Measurements from ENCODE around the gene HSPG2.
"Not testable (repeated sequence)": the region's sequence is repeated elsewhere in the genome, so short reads cannot be mapped to it uniquely, and the experiment has no call there.

The HSPG2 gene

DNA sequence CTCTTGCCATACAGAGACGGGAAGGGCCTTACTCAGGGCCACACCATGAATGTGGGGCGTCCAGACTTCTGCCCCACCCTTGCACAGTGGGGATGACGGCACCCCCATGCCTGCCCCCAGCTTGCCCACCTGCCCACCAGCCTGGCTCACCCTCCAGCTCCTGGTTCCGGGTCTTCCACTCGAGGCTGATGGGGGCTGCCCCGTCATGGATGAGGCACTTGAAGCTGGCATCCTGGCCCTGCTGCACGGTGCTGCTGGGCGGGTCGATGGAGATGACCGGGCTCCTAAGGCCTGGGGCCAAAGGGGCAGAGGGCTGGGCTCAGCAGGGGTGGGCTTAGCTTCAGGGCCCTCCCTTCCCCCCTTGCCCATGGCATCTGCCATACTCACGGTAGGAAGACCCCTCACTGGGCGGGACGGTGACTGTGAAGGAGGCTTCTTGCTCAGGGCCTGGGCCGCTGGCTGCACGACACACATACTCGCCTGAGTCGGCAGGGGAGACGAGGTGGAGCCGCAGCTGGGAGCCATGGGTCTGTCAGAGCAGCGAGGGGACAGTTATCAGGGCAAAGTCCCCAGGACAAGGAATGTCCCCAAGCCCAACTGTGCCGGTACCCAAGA, 95.2 kb downstream of the HSPG2 start:
- DNase-seq: no peak

DNA sequence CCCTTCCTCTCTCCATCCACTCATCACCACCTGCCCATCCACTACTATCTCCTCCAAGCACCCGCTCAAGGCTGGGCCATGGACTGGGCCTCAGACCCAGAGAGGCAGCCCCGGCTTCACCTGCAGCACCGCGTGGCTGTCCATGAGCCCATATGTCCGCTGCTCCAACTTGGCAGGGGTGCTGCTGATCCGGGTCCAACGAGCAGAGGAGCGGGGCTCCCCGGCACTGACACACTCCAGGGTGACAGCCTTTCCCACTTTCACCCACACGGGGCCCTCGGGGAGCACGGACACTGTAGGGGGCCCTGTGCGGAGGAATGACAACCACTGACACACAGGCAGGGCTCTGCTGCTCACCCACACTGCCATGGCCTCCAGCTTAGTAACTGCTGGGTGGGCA, 96.1 kb downstream of the HSPG2 start:
- DNase-seq: no peak

DNA sequence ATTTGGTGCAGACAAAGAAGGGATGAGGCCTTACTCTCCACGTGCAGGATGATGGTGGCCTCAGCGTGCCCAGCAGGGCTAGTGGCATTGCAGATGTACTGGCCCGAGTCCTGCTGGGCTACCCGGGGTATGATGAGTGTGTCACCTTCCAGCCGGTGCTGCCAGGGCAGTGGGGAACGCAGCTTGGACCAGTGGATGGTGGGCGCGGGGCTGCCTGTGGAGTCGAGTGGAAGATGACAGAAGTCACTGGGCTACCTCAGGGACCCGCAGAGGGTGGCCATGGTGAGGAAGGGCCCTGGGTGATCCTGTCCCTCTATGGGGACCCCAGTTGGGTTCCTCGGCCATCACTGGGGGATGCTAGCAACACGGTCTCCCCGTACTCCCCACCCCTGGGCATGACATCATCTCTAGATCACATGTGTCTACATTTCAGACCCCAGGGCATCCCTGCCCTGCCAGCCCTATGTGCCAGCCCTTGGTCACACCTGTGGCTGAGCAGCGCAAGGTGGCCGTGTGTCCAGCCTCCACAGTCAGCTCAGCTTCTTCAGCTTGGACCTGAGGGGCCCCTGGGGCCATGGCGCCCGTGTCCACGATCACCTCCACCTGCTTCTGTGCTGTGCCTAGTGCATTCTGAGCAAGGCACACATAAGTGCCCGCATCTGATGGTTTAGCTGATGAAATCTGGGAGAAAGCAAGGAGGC, 97.6 kb downstream of the HSPG2 start:
- DNase-seq: no peak

DNA sequence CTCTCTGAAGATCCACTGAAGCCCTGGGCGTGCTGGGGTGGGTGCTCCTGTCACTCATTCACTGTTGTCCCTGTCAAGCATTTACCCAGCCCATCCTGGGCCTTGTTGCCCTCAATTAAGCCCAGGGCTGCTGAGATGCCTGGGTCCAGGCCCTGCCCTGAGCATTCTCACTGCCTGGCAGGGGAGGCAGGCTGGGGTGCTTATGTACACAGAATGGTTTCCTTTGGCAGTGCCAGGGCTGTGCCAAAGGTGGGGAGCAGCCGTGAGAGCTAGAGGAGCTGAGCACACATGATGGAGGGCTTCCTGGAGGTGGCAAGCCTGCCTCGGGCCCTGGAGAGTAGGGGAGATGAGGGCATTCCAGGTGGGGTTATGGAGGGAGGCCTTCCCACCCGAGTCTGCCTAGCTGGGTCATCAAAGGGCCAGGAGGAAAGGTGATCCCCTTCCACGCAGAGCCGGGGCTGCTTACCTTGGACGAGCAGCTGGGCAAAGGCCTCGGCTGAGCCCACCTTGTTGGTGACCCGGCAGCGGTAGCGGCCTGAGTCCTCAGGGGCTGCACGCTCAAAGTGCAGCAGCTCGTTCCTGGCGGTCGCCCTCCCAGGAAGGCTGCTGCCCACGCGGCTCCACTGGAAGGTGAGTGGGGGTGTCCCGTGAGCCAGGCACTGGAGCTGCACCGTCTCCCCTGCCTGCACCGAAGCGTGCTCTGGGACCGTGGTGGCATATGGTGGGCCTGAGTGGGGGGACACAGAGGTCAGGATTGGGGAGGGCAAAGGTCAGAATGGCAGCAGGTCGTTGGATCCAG, 98.6 kb downstream of the HSPG2 start:
- DNase-seq: no peak

DNA sequence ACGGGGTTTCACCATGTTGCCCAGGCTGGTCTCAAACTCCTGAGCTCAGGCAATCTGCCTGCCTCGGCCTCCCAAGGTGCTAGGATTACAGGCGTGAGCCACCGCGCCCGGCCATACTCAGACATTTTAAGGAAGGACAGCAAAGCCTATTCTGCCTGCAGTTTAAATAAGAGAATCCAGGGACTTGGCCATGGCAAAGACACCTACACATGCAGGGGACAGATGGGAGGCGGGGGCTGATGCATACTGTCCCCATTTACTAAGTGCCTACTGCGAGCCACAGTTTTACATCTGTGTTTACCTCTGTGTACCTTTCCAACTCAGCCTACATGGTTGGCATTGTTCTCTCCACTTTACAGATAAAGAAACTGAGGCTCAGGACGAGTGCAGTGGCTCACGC, 99.6 kb downstream of the HSPG2 start:
- DNase-seq: no peak

DNA sequence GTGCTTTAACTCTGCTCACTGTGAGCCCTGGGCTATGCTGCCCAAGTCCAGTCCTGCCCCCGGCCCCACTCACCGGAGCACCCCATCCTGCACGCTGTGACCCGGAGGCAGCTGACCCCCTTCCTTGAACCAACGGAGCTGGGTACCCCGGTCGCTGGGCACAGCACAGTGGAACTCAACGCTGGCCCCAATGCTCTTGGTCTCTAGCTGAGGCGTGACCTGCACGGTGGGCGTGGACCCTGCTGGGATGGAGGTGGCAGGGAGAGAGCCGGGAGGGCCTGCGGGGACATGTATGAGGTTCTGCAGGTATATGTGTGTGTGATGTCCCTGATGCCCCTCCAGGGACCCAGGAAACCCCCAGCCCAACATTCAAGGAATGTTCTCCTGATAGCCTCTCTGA, 100.4 kb downstream of the HSPG2 start:
- DNase-seq: no peak

DNA sequence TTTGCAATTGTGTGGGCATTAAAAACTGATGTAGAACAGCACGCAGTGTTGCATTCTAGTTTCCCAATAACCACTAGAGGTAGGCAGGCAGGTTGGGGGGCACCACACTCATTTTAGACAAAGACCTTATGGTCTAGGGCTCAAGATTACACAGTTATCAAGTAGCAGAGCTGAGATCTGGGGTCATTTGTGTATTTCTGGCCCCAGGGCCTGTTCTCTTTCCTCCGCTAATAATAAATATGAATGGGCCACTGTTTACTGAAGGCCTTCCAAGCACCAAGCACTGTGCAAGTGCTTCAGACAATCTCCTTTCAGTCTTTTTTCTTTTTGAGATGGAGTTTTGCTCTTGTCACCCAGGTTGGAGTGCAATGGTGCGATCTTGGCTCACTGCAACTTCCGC, 101.1 kb downstream of the HSPG2 start:
- no peak for DNase-seq

DNA sequence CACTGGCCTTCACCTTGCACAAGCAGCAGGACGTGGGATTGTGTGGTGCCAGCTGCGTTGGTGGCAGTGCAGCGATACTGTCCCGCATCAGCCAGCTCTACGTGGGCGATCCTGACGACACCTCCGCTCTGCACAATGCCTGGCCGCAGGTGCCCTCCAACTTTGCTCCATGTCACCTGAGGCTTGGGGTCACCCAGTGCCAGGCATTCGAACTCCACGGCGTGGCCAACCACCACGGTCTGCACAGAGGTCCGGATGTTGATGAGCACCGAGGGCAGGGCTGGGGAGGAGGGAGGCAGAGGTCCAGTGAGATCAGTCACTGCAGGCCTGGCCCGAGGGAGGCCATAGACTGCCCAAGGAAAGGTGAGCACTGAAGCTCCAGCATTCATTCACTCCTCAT, 102.4 kb downstream of the HSPG2 start:
- DNase-seq: no peak

DNA sequence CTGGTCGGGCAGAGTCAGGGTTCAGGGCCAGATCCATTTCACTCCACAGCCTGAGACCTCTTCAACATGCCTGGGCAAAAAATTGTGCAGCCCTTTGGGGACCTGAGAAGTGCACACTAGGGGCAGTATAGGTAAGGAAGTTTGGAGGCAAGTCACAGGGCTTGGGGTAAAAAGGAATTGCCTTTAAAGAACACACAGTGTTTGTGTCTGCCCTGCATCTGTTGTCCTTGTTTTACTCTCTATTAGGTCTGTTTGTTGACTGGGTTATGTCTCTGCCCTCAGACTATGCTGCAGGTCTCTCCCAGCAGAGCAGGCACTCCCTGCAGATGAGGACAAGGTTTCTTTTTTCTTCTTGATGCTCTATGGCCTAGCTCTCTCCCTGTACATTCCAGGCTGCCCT, 103.0 kb downstream of the HSPG2 start:
- no peak for DNase-seq

DNA sequence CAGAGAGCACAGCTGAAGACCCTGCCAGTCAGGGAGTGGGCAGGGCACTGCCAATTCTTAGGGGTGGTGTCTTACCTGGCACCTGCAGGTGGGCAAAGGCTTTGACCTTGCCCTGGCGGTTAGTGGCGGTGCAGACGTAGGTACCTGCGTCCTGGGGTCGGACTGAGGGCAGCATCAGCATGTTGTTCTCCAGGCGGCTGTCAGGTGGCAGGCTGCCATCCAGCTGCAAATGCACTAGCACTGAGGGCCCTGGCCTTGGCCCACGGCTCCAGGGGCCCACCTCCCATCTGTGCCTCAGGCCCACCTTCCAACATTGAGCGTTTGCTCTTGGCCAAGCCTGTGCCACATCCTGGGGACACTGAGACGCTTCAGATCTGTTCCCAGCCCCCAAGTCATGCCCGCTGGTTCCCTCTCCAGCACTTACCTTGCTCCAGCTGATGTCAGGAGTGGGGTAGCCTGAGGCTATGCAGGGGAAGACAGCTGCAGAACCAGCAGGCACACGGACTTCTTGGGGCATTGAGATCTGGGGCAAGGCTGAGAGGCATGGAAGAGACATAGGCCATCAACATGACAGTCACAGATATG, 103.6 kb downstream of the HSPG2 start:
- no peak for DNase-seq

DNA sequence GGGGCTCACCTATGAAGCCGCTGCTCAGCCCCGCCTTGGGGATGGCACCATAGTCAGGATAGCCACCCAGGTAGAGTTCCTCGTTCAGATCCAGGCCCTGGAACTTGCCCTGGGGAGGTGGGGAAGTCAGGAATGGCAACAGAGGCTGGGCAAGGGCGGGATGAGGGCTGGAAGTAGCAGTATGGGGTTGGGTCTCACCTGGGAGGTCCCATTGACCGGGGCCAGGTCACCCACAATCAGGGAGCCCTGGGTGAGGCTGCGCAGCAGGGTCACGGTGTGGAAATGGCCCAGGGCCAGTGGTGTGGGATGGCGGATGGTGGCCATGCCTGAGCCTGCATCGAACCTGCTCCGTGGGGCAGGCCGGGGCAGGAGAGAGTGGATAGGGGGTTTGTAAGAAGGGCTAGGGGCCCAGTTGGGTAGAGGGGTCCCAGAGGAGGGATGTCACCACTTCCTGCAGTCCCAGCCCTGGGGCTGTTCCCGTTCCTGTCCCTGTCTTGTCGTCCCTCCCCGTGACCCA, 105.6 kb downstream of the HSPG2 start:
- no peak for DNase-seq

DNA sequence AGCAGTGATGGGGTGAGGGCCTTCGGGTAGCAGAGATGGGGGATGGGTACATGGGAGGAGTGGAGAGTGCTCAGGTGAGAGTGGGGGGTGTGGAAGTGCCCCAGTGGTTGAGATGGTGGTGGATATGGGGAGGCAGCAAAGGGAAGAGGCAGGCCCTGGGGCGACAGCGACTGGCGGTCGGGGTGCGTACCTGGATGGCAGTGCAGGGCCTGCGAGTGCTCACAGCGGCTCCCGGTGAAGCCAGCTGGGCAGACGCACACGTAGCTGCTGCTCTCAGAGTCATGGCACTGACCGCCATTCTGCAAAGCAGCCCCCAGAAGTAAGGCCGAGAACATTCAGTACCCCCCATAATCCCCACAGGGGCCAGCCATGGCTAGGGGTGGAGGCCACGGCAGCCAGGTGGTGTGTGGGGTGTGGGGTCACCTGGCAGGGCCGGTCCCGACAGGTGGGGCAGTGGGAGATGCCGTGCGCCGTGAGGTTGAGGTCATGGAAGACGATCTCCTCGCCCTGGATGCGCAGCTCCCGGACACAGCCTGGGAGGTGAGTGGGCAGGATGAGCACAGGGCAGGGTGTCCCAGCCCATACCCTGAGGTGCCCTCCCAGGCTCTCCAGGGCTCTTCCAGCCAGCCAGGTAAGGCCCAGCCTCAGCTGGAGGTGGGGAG, 106.2 kb downstream of the HSPG2 start:
- DNase-seq: no peak

DNA sequence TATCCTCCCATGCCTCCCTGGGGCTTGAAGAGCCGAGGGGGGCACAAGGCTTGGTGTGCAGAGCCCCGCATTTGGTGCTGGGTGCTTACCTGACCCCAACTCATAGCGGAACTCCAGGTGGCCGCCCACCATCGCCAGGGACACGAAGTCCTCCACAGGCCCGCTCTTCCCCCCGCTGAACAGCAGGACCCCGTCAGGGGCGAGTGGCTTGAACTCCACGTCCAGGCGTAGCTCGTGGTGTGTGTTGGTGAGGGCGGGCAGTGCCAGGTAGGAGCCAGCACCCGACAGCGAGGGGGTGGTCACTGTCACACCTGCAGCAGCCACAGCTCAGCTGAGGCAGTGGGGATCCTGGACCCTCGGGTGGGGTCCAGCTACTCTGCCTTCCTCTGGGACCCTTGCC, 107.8 kb downstream of the HSPG2 start:
- DNase-seq: no peak

DNA sequence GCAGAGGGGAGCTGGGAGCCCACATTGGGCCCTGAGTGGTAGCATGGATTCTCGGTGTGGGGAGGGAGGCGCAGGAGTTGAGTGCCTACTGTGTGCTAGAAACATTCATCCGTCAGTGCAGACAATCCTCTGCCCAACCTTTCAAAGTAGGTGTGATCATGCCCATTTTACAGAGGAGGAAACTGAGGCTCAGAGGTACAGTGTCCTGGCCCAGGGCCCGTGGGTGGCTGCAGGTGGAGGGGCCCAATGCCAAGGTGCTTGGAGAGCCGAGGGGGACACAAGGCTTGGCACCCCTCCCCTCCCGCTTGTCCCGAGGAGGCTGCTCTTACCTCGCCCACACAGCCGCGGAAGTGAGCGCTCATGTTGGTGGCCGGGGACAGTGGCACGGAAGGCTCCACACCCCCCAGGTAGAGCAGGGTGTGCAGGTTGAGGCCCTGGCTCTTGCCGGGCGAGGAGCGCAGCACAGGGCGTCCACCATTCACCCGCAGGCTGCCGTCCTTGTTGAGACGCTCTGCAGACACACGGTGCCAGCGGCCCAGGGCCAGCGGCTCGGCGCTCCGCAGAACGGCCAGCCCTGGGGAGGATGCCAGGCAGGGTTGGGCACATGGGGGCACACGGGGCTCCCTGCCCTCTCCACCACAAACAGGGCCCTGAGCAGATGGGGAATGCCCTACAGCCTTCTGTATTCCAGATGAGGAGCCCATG, 108.5 kb downstream of the HSPG2 start:
- no peak for DNase-seq

DNA sequence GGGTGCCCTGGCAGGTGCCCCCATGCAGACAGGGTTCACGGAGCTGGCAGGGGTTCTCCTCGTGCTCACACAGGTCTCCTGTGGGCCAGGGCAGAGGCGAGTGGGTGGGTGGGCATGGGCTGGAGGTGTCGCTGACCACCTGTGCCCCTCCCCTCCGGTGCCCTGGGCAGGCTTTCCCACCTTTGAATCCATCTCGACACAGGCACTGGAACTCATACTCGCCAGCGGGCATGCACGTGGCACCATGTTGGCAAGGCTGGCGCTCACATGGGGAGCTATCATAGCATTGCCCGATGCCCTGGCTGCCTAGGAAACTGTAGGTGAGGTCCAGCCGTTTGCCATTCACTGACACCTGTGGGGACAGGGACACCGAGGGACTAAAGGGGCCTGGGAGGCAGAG, 109.0 kb downstream of the HSPG2 start:
- no peak for DNase-seq

DNA sequence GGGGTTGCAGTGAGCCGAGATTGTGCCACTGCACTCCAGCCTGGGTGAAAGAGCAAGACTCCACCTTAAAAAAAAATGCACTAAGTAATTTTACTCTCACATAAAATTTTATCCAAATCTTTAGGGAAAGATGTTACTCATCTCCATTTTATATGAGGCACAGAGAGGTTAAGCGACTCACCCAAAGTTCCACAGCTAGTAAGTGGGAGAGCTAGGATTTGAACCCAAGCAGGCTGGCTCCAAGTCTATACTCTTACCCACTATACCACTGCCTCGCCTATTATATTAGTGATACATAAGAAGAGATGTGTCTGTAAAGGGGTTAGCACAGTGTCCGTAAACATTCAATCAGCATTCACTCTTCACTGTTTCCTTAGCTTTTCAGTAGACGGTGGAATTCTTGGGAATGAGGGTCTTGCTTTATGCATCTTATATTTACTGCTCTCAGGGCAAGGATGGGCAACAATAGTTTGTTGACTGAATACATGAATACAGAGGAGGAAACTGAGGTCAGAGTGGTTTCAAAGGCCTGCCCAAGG, 109.9 kb downstream of the HSPG2 start:
- DNase-seq: no peak

DNA sequence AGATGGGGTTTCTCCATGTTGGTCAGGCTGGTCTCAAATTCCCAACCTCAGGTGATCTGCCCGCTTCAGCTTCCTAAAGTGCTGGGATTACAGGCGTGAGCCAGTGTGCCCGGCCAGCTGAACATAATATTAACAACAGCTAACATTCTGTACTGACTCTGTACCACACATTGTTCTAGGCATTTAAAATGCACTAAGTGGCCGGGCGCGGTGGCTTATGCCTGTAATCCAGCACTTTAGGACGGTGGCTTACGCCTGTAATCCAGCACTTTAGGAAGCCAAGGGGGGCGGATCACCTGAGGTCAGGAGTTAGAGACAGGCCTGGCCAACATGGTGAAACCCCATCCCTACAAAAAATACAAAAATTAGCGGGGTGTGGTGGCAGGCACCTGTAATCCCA, 110.4 kb downstream of the HSPG2 start:
- not testable (repeated sequence) for DNase-seq

DNA sequence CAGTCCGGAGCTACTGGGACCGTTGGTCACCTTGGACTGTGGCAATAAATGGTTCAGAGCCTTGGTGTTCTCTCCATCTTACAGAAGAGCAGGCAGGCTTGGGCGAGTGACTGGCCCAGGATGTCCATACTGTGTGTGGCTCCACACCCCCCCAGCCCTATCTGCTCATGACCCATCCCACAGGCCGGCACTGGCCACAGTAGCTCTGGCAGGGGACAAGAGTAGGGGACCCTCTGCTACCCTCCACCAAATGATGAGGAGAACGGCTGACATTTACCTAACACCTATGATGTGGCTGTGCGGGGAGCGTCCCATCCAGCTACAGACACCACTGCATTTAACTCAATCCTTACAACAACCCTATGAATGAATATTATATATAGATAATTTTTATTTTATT, 111.7 kb downstream of the HSPG2 start:
- DNase-seq: no peak

DNA sequence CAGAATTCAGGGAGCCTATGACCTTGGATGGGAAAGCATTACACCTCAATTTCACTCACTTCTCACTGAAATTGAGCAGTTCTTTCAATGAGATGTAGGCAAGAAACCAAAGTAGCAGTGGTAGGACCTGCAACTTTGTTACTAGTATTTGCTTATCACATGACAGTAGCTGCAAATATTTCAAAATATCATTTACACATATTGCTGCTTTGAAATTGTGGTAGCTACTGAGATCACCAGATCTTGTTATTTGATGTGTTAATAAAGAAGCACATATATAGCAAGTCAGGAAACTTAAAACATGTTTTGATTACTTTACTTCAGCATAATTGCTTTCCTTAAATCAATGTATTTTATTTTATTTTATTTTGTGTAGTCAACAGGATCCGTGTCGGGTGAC, 112.2 kb downstream of the HSPG2 start:
- no peak for DNase-seq

DNA sequence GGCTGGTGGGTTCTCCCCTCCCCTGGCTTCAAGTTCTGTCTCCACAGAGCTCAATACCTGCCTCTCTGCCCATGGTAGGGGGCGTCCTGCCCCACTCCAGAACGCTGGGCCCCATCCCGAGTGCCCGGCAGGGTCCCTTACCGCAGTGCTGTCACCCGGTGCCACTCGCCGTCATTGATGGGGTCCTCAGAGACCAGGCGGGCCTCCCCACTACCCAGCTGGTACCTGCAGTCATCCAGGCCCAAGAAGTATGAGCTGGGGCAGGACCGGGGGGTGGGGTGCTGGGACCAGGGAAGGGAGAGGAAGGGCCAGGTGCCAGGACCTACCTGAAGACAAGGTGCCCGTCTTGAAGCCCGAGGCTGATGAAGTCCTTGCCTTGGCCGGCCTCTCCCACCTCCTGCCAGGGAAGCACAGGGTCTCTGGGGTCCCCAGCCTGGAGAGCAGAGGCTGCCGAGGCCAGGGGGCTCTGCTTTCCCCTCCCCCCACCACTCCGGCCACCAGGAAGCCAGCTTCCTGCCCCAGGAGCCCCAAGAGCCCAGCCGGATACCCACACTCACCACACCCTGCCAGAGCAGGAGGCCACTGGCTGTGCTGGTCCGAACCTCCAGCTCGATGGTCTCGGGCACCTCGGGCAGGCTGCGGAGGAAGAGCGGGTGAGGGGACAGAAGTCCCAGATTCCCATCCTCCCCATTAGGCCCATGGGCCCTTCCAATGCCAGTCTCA, 113.0 kb downstream of the HSPG2 start:
- DNase-seq: no peak

DNA sequence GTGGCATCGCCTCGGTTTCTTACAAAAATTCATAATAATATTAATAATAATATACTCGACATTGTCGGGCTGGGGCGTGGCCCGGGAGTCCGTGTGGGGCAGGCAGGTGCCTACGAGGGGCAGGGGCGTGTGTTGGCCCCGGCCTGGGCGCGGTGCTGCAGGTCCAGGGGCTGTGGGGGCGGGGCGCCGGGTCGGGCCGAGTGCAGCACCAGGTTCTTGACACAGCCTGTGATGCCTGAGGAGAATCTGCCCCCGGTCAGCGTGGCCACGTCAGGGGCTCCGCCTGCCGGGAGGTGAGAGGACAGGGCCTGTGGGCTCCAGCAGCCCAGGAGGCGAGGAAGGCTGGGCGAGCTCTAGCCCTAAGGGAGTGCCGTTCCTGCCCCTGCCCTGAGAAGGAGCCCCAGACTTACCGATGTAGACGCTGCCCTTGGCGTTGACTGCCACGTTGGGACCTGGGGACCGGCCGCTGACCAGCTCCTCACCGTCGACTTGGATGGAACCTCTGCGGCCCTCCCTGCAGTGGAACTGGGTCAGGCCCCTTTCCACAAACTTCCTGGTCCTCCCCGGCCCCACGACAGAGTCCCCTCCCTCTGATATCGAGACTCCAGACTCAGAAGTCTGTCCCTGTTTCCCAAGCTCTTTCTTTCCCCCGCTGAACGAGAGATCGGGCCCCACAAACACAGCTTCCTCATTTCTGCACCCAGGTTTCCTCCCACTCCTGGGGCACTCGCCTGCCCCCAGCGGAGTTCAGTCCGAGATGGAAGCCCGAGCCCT, 113.7 kb downstream of the HSPG2 start:
- DNase-seq: no peak
